Gastroesophageal sphincter (tissue), 4 donors: ENCODE data around the gene NRP1. TPM values are rescaled to one million over a fixed set of nuclear protein-coding genes. Genes with fewer than 3 reads are reported as not detected.
"Not testable (repeated sequence)": the region's sequence is repeated elsewhere in the genome, so short reads cannot be mapped to it uniquely, and the experiment has no call there.

Source experiments
- ATAC-seq: fragments of 150-250 bp; one replicate; pipeline ENCODE4 v1.9.1; 2016; ENCODE audit warnings: mild to moderate bottlenecking, moderate library complexity
- H3K27ac ChIP-seq, 4 donors: fragments of 200-600 bp; sonication (generic) in 3 of 4; 1 replicate in 3 of 4; 2 replicates in 1 of 4; pipeline ENCODE4 v1.5.1; 2016 to 2019
- H3K27me3 ChIP-seq: fragments of 200-600 bp; sonication (generic); one replicate; pipeline ENCODE4 v1.5.1; 2019
- H3K36me3 ChIP-seq, 2 donors: fragments of 200-600 bp; sonication (generic); one replicate each; pipeline ENCODE4 v1.5.1; 2019; ENCODE audit warnings: control low read depth in 1 of 2
- H3K4me1 ChIP-seq, 3 donors: fragments of 200-600 bp; sonication (generic); 1 replicate in 2 of 3; 2 replicates in 1 of 3; pipeline ENCODE4 v1.5.1; 2016 to 2019; ENCODE audit warnings: control low read depth in 2 of 3
- H3K4me3 ChIP-seq, 2 donors: fragments of 200-600 bp; sonication (generic); one replicate each; pipeline ENCODE4 v1.5.1; 2019; ENCODE audit warnings: mild to moderate bottlenecking in 1 of 2, moderate library complexity in 1 of 2
- H3K9me3 ChIP-seq, 3 donors: fragments of 200-600 bp; sonication (generic); one replicate each; pipeline ENCODE4 v1.5.1; 2017 to 2019; ENCODE audit warnings: control low read depth in 2 of 3
- EP300 ChIP-seq: sonication (generic); formaldehyde crosslinking; IDR thresholded peaks from one replicate; pipeline ENCODE4 v1.6.1; 2017; ENCODE audit warnings: antibody characterized with exemption, mild to moderate bottlenecking
- POLR2A ChIP-seq, 2 donors: fragments of 450-650 bp; IDR thresholded peaks; one replicate each; pipeline ENCODE4 v1.6.1; 2017; ENCODE audit warnings: antibody characterized with exemption in 2 of 2, mild to moderate bottlenecking in 2 of 2, moderate library complexity in 1 of 2
- POLR2AphosphoS5 ChIP-seq: sonication (generic); formaldehyde crosslinking; IDR thresholded peaks from one replicate; pipeline ENCODE4 v1.6.1; 2017; ENCODE audit warnings: antibody characterized with exemption
- WGBS, 2 donors: methylation state at CpG; one replicate each; pipeline ENCODE4 v1.1.5; 2018; ENCODE audit warnings: low coverage in 1 of 2; 5-methylcytosine and 5-hydroxymethylcytosine counted together
- total RNA-seq, 4 donors: library from RNA; depleted of rRNA; stranded (reverse); fragments of >200 nt; gene quantifications; one replicate each; pipeline ENCODE4 v1.1.0, GENCODE V29; 2016
- TF ChIP-seq, protein P1 (sequence below), 4 experiments: fragments of 200-600 bp in 2 of 4; fragments of 450-650 bp in 2 of 4; sonication (generic) in 1 of 4; IDR thresholded peaks; one replicate each; pipeline ENCODE4 v1.5.1; 2017 to 2019; ENCODE audit warnings: antibody characterized with exemption in 4 of 4, mild to moderate bottlenecking in 2 of 4, moderate library complexity in 2 of 4

Gene NRP1
- total RNA-seq, 4 donors from 2014 or later = 43.4 to 95.4 (median 52.7) TPM

DNA sequence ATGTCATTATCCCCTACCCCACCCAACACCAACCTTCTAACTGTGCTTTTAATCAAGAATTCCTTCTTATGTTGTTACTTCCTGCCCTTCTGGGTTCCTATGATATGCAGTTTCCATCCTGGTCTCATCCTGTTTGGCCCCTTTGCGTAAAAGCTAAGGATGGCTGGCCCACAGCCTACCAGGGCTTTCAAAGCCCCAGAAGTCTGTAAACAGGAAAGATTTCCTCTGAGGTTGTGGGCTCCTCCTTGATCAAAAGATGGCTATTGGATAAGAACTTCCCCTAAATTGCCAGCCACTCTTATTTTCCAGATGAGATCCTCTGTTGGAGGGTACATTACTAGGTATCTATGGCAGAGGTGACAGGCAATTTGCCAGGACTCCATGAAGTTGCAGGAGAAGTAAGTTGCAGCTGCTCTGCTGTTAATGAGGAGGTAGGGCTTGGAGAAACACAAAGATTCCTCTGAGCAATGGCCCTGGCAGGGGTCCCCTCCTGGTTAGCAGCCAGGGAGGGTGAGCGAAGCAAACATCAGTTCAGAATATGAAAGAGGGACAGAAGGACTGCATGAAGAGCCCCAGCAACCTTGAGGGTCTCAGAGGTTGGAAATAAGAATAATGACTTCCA, 32.1 kb downstream of the NRP1 start:
- WGBS, 2 donors = 47 to 60% methylated on average over 1 to 2 of the region's 2 CpGs
- Histone ChIP-seq H3K27ac (peak overlapping the region in 3 of 4 donors; percentile 35 to 47 (median 36)), H3K36me3 (peaks cover 0 to 5% of the 10 kb centered on the region in 2 donors), H3K9me3 (no peaks in the 10 kb centered on the region), H3K27me3 (no peaks in the 10 kb centered on the region), H3K4me1 (peaks cover 3 to 86% (median 28%) of the 10 kb centered on the region in 3 donors), H3K4me3 (no peak overlapping the region)
- ATAC-seq = no peak
- no peak for TF ChIP-seq POLR2AphosphoS5
- TF ChIP-seq, protein P1, sequence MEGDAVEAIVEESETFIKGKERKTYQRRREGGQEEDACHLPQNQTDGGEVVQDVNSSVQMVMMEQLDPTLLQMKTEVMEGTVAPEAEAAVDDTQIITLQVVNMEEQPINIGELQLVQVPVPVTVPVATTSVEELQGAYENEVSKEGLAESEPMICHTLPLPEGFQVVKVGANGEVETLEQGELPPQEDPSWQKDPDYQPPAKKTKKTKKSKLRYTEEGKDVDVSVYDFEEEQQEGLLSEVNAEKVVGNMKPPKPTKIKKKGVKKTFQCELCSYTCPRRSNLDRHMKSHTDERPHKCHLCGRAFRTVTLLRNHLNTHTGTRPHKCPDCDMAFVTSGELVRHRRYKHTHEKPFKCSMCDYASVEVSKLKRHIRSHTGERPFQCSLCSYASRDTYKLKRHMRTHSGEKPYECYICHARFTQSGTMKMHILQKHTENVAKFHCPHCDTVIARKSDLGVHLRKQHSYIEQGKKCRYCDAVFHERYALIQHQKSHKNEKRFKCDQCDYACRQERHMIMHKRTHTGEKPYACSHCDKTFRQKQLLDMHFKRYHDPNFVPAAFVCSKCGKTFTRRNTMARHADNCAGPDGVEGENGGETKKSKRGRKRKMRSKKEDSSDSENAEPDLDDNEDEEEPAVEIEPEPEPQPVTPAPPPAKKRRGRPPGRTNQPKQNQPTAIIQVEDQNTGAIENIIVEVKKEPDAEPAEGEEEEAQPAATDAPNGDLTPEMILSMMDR (IDR thresholded peaks at IDR 0.05) = no peak
- TF ChIP-seq POLR2A (IDR thresholded peaks at IDR 0.05) = no peak
- TF ChIP-seq EP300 = no peak

DNA sequence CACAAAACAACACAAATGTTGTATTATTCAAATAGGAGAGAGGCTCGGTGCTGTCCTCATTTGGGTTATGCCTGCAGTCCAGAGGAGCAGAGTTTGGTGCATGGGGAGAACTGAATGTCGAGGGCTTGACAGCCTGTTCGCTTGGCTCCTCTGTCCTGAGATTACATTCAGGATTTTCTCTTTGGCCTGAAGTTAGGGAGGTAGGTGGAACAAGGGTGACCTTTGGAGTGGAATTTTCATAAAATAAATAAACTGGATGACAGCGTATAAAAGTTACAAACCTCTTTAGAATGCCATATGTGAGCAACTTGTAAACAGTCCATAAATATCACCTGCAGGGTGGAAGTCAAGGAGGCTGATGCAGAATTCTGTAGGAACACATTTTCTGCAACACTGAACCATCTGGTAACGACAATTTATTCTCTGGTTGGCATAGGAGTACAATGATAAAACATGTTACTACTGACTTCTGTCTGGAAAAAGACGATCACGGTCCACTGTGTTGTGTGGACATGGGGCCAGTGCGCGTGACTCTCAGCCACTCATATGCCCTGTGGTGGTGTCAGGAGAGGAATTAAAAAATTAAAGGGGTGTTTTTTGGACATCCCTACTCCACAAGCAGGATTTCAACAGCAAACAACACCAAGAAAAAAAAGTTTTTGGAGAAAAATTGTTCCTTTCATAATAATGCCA, 33.2 kb downstream of the NRP1 start:
- peak overlapping the region in 3 of 4 donors; percentile 3 to 35 (median 28) for H3K27ac ChIP-seq
- no peak for ATAC-seq
- peaks cover 0 to 5% of the 10 kb centered on the region in 2 donors for H3K36me3 ChIP-seq
- 46 to 49% methylated on average over 8 of the region's 9 CpGs for WGBS, 2 donors
- no peak overlapping the region for H3K4me3 ChIP-seq
- TF ChIP-seq EP300 (no peak), POLR2AphosphoS5 (no peak), POLR2A (IDR thresholded peaks at IDR 0.05) (no peak)
- TF ChIP-seq, protein P1 (IDR thresholded peaks at IDR 0.05) = no peak
- H3K9me3 ChIP-seq = no peaks in the 10 kb centered on the region
- peaks cover 3 to 84% (median 25%) of the 10 kb centered on the region in 3 donors for H3K4me1 ChIP-seq
- no peaks in the 10 kb centered on the region for H3K27me3 ChIP-seq

DNA sequence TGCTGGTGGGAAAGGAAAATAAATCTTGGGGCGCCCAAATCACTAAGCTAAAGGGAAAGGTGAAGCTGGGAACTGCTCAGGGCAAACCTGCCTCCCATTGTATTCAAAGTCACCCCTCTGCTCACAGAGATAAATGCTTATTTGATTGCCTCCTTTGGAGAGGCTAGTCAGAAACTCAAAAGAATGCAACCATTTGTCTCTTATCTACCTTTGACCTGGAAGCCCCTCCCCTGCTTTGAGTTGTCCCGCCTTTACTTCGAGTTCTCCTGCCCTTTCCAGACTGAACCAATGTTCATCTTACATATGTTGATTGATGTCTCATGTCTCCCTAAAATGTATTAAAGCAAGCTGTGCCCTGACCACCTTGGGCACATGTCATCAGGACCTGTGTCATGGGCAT, 33.9 kb downstream of the NRP1 start:
- 63% methylated on average over 3 of the region's 3 CpGs; no CpG with 5 or more reads in 1 of the 2 donors for WGBS, 2 donors
- H3K9me3 ChIP-seq, ATAC-seq, H3K4me3 ChIP-seq, H3K36me3 ChIP-seq, H3K27me3 ChIP-seq: not testable (repeated sequence)
- Histone ChIP-seq H3K27ac (peak overlapping the region in 2 of 4 donors; percentile 3 to 35), H3K4me1 (peaks cover 0 to 85% (median 25%) of the 10 kb centered on the region in 3 donors)

DNA sequence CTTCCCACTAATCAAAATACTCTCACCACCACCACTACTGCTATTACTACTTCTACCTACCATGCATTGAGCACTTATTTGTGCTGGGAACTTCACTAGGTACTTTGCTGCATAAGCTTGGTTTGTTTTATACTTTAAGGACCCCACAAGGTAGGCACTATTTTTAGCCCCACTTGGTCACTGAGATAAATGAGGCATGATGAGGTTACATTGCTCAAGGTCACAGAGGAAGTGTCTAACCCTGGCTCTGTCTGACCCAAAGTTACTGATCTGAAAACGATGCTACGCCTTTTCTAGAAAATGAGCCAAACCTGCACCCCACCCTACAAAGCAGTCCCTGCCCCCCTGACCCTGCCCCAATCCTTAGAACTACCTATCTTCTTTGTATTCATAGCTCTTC, 35.6 kb downstream of the NRP1 start:
- Histone ChIP-seq H3K9me3 (no peaks in the 10 kb centered on the region), H3K27ac (peak overlapping the region in 3 of 4 donors; percentile 39 to 56 (median 50)), H3K4me1 (peaks cover 0 to 83% (median 21%) of the 10 kb centered on the region in 3 donors), H3K36me3 (peaks cover 0 to 5% of the 10 kb centered on the region in 2 donors), H3K27me3 (no peaks in the 10 kb centered on the region), H3K4me3 (no peak overlapping the region)
- 59 to 92% methylated on average over 2 of the region's 2 CpGs for WGBS, 2 donors
- no peak for ATAC-seq
- TF ChIP-seq EP300 (no peak), POLR2AphosphoS5 (no peak), POLR2A (IDR thresholded peaks at IDR 0.05) (no peak)
- TF ChIP-seq, protein P1 (IDR thresholded peaks at IDR 0.05) = no peak

DNA sequence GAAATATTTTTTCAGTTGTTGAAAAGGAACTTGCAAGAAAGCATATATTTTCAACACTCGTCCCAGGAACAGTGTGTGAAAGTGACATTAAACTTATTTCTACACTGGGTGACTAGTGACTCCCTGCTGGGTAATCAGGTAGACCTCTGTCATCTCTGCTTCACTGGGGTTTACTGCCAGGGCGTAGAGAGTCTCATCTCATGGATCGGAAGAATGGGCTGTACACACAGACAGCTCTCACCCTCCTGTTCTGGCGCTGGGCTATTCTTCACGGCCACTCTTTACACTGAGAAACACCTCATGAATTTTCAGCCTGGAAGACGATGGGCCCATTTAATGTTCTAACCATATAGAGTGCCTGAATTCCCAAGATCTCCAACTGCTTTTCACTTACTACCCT, 36.4 kb downstream of the NRP1 start:
- Histone ChIP-seq H3K27ac (peak overlapping the region in 3 of 4 donors; percentile 39 to 56 (median 50)), H3K9me3 (no peaks in the 10 kb centered on the region), H3K4me3 (no peak overlapping the region), H3K4me1 (peaks cover 3 to 89% (median 20%) of the 10 kb centered on the region in 3 donors), H3K27me3 (no peaks in the 10 kb centered on the region), H3K36me3 (peaks cover 0 to 5% of the 10 kb centered on the region in 2 donors)
- no peak for ATAC-seq
- TF ChIP-seq EP300 (no peak), POLR2A (IDR thresholded peaks at IDR 0.05) (no peak), POLR2AphosphoS5 (no peak)
- TF ChIP-seq, protein P1 (IDR thresholded peaks at IDR 0.05) = no peak
- 65 to 83% methylated on average over 5 to 6 of the region's 6 CpGs for WGBS, 2 donors
